Subcutaneous abdominal adipose tissue (tissue), 5 donors: Measurements from ENCODE around the gene AATK.

ENCODE experiments used
- H3K27ac ChIP-seq: one replicate; pipeline ENCODE4 v1.7.0; 2013; ENCODE audit warnings: low read depth, mild to moderate bottlenecking, inconsistent platforms, low read length, moderate library complexity
- H3K27me3 ChIP-seq, 5 donors: one replicate each; pipeline ENCODE4 v1.7.0; 2013; ENCODE audit warnings: low read length in 5 of 5, inconsistent platforms in 1 of 5; ENCODE audit not compliant: control insufficient read depth in 5 of 5, insufficient read depth in 4 of 5
- H3K36me3 ChIP-seq, 5 donors: one replicate each; pipeline ENCODE4 v1.7.0; 2013; ENCODE audit warnings: low read length in 5 of 5; ENCODE audit not compliant: control insufficient read depth in 5 of 5, insufficient read depth in 5 of 5
- H3K4me1 ChIP-seq, 5 donors: one replicate each; pipeline ENCODE4 v1.7.0; 2013; ENCODE audit warnings: low read length in 5 of 5, mild to moderate bottlenecking in 3 of 5, moderate library complexity in 1 of 5; ENCODE audit not compliant: control insufficient read depth in 5 of 5, insufficient read depth in 5 of 5
- H3K4me3 ChIP-seq, 5 donors: one replicate each; pipeline ENCODE4 v1.7.0; 2013; ENCODE audit warnings: low read length in 5 of 5, low read depth in 1 of 5
- H3K9ac ChIP-seq, 5 donors: one replicate each; pipeline ENCODE4 v1.7.0; 2013; ENCODE audit warnings: low read length in 5 of 5, mild to moderate bottlenecking in 4 of 5, moderate library complexity in 3 of 5
- H3K9me3 ChIP-seq, 5 donors: one replicate each; pipeline ENCODE4 v1.7.0; 2013; ENCODE audit warnings: low read length in 5 of 5; ENCODE audit not compliant: control insufficient read depth in 5 of 5
- donor health status: healthy.
- donor health status: healthy.
- donor health status: healthy.
- donor health status: healthy.
- donor health status: healthy.

AATK gene

DNA sequence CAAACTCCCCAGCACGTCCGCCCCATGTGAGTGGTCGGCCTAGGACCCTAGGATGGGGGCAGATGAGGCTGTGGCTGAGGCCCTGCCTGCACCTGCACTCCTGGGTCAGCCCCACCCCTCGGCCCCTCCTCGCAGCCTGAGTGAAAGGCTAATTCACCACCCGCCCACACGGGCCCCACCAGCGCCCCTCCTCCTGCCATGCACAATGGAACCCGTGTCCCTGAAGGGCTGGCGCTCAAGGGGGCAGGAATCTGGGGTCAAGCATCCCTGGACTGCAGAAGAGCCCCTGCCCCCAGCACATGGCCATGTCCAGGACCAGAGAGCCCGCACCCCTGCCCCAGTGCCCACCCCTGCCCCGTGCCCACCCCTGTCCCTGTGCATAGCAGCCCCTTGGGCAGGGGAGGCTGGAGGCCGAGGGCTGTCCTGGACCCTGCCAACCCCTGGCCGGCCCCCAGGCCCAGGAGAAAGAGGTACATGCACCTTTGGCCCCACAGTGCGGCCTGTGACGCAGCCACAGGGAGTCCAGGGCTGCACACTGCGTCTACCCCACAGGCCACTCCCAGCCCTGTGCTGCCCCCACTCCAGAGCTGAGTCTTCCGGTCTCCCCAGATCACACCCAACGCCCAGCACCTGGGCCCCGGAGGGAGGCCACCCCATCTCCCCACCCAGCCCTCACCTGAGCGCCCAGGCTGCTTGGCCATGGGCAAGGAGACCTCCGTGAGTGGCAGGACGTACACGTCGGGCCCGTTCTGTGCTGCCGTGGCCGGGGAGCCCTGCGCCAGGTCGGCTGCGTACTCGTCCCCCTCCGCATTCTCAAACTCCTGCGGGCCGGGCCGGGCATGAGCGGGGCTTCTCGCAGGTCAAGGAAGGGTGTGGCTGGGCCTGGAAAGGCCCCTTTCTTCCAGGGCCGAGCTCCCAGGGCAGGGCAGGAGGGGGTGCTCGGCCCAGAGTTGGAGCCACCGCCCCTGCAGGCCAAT lies 35.3 kb downstream of the AATK start:
- Histone ChIP-seq H3K4me3 (no peak overlapping the region), H3K4me1 (no peaks in the 10 kb centered on the region), H3K9ac (no peak overlapping the region), H3K27me3 (peaks cover 0 to 16% (median 11%) of the 10 kb centered on the region in 5 donors), H3K27ac (no peak overlapping the region), H3K9me3 (no peaks in the 10 kb centered on the region), H3K36me3 (no peaks in the 10 kb centered on the region)

DNA sequence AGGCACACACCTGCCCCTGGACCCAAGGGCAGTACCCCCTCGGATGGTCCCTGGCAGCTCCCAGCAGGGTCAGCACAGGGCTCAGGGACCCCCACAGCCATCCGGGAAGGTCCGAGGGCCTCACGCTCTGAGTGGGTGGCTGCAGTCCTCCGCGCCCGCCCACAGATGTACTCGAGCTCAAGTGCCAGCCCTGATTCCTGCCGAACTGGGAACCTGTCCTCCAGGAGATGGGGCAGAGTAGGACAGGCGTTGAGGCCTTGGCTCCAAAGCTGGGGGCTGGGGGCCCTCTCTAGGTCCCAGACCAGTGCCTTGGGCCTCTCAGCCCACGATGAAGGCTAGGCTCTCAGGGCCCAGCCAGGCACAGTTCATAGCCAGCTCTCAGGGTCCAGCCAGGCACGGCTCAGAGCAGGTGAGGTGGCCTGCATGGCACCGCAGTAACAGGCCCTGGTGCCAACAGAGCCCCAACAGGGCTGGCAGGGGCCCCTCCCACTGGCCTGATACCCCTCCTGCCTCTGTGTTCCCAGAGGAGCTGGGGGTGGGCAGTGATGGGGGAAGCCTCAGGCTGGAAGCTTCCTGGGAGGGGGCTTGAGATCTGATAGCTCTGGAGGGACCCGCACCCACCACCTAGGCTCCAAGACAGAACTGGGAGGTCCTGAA lies 36.2 kb downstream of the AATK start:
- H3K36me3 ChIP-seq, result no peaks in the 10 kb centered on the region
- no peaks in the 10 kb centered on the region for H3K4me1 ChIP-seq
- H3K27me3 ChIP-seq, result peaks cover 0 to 19% (median 11%) of the 10 kb centered on the region in 5 donors
- no peak overlapping the region for H3K4me3 ChIP-seq
- H3K27ac ChIP-seq, result no peak overlapping the region
- no peak overlapping the region for H3K9ac ChIP-seq
- no peaks in the 10 kb centered on the region for H3K9me3 ChIP-seq

DNA sequence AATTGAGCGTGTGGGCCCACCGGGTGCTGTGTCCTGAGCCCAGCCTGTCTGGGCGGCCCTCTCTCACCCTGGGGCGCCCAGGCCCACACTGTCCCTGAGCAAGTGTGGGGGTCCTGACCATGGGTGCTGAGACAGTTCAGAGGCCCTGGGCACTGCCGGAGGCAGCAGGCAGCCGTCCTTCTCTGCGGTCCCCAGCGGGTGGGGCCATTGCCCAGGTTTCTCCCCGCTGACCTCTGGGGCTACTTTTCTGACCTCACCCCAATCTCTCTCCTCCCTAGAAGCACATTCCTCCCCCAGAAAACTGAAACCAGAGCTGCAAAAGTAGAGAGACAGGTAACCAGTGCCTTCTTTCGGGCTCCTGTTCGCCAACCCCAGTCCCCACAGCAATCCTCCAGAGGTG lies 36.7 kb downstream of the AATK start:
- H3K9ac ChIP-seq, result no peak overlapping the region
- no peak overlapping the region for H3K27ac ChIP-seq

DNA sequence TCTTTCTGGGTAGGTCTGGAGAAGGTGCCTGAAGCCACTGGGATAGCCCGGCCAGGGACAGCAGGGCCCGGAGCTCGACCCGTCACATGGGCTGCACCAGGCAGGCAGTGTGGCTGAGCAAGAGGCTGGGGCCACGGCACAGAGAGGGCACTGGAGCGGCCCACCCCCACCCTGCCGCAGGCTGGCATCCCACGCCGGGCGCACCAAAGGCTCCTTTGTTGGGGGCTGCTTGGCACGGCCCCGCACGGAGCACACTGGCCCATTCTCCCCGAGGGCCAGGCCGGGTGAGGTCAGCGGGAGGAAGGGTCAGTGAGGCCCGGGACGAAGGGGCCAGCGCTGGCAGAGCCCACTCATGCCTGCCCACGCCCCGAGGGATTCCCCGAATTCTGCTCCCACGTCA lies 37.2 kb downstream of the AATK start:
- peaks cover 0 to 26% (median 12%) of the 10 kb centered on the region in 5 donors for H3K27me3 ChIP-seq
- no peak overlapping the region for H3K4me3 ChIP-seq
- H3K4me1 ChIP-seq, result no peaks in the 10 kb centered on the region
- no peak overlapping the region for H3K27ac ChIP-seq
- no peaks in the 10 kb centered on the region for H3K36me3 ChIP-seq
- H3K9me3 ChIP-seq, result no peaks in the 10 kb centered on the region
- H3K9ac ChIP-seq, result no peak overlapping the region

More for the DNA sequence above, 36.7 kb downstream of the AATK start:
- H3K27me3 ChIP-seq, result peaks cover 0 to 23% (median 10%) of the 10 kb centered on the region in 5 donors
- H3K4me3 ChIP-seq, result no peak overlapping the region
- H3K9me3 ChIP-seq, result no peaks in the 10 kb centered on the region
- H3K4me1 ChIP-seq, result no peaks in the 10 kb centered on the region
- H3K36me3 ChIP-seq, result no peaks in the 10 kb centered on the region

DNA sequence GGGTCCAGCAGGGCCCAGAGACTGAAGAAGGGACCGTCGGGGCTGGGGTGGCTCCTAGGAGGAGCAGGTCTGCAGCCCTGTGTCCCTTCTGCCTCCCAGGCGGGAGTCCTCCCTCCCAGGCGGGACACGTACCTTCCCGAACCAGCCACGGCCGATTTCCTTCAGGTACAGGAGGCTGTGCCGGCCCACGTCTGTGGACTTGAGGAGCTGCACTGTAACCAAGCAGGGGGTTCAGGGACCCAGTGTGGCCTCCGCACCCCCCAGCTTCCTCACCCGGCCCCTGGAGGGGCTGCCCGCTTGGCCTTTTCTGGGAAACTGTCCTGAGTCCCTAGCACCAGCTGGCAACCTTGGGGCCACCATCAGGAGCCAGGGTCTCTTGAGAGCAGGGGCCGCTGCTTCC lies 37.7 kb downstream of the AATK start:
- Histone ChIP-seq H3K27me3 (peaks cover 0 to 29% (median 13%) of the 10 kb centered on the region in 5 donors), H3K27ac (no peak overlapping the region), H3K9me3 (no peaks in the 10 kb centered on the region), H3K9ac (no peak overlapping the region), H3K4me3 (no peak overlapping the region), H3K4me1 (no peaks in the 10 kb centered on the region), H3K36me3 (no peaks in the 10 kb centered on the region)

GRCh38 chr17:81127526-81128177 lies 38.4 kb downstream of the AATK start:
- H3K9ac ChIP-seq, result no peak overlapping the region

DNA sequence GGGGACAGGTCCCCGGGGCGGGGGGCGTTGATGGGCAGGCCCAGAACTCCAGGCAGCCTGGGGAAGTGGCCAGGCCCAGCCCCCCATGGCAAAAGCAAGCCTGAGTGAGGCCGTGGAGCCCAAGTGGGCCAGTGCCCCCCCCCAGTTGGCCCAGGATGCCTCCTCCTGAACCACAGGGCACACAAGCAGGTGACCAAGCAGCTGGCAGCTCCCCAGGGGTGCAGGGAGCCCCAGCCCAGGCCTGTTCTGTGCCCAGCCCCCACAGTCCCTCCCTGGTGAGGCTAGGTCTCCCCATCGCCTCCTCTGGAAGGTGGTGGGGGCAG lies 38.9 kb downstream of the AATK start:
- Histone ChIP-seq H3K9me3 (no peaks in the 10 kb centered on the region), H3K36me3 (no peaks in the 10 kb centered on the region), H3K4me1 (no peaks in the 10 kb centered on the region), H3K4me3 (no peak overlapping the region), H3K27ac (no peak overlapping the region), H3K9ac (no peak overlapping the region), H3K27me3 (peaks cover 7 to 36% (median 23%) of the 10 kb centered on the region in 5 donors)

More at GRCh38 chr17:81127526-81128177, 38.4 kb downstream of the AATK start:
- Histone ChIP-seq H3K27ac (no peak overlapping the region), H3K36me3 (no peaks in the 10 kb centered on the region), H3K27me3 (peaks cover 5 to 36% (median 20%) of the 10 kb centered on the region in 5 donors), H3K9me3 (no peaks in the 10 kb centered on the region), H3K4me1 (no peaks in the 10 kb centered on the region), H3K4me3 (no peak overlapping the region)

GRCh38 chr17:81126281-81127132 lies 39.5 kb downstream of the AATK start:
- no peak overlapping the region for H3K9ac ChIP-seq
- peaks cover 7 to 40% (median 23%) of the 10 kb centered on the region in 5 donors for H3K27me3 ChIP-seq
- H3K4me1 ChIP-seq, result no peaks in the 10 kb centered on the region
- H3K4me3 ChIP-seq, result no peak overlapping the region
- H3K27ac ChIP-seq, result no peak overlapping the region
- H3K36me3 ChIP-seq, result no peaks in the 10 kb centered on the region
- H3K9me3 ChIP-seq, result no peaks in the 10 kb centered on the region

- Histone ChIP-seq H3K27me3 (peaks cover 7 to 46% (median 23%) of the 10 kb centered on the region in 5 donors), H3K27ac (no peak overlapping the region), H3K4me3 (no peak overlapping the region), H3K9me3 (no peaks in the 10 kb centered on the region), H3K4me1 (no peaks in the 10 kb centered on the region), H3K9ac (no peak overlapping the region), H3K36me3 (no peaks in the 10 kb centered on the region)
These were observed 40.4 kb downstream of the AATK start for GRCh38 chr17:81125573-81126081.
